HepG2 (cell line): ENCODE data around the gene PRRT1B. TPM values are rescaled to one million over a fixed set of nuclear protein-coding genes. Genes with fewer than 3 reads are reported as not detected.

Experiments
- ATF1 ChIP-seq: IDR thresholded peaks from 2 replicates; pipeline ENCODE4 v1.6.1; 2016; ENCODE audit warnings: mild to moderate bottlenecking, control low read depth
- CENPT ChIP-seq: sonication (generic); formaldehyde crosslinking; IDR thresholded peaks from 2 replicates; pipeline ENCODE4 v1.8.0; 2022; ENCODE audit warnings: low read depth, mild to moderate bottlenecking, moderate library complexity, missing genetic modification reagents
- DMAP1 ChIP-seq: IDR thresholded peaks from 2 replicates; pipeline ENCODE4 v1.6.1; 2016
- DR1 ChIP-seq: sonication (generic); formaldehyde crosslinking; IDR thresholded peaks from 2 replicates; pipeline ENCODE4 v1.8.0; 2021; ENCODE audit warnings: mild to moderate bottlenecking, missing genetic modification reagents, inconsistent platforms
- FIP1L1 ChIP-seq: fragments of 200-400 bp; formaldehyde crosslinking; IDR thresholded peaks from 2 replicates; pipeline ENCODE4 v1.6.1; 2018; ENCODE audit warnings: low read depth, mild to moderate bottlenecking, low read length, moderate library complexity, borderline replicate concordance; ENCODE audit not compliant: insufficient read depth
- KLF6 ChIP-seq: IDR thresholded peaks from 2 replicates; pipeline ENCODE4 v1.8.0; 2016; ENCODE audit warnings: missing biosample characterization, missing genetic modification reagents
- KMT2B ChIP-seq: IDR thresholded peaks from 2 replicates; pipeline ENCODE4 v1.6.1; 2016; ENCODE audit warnings: missing genetic modification reagents, missing compliant biosample characterization
- NFAT5 ChIP-seq: sonication (generic); formaldehyde crosslinking; IDR thresholded peaks from 2 replicates; pipeline ENCODE4 v1.4.0; 2020; ENCODE audit warnings: missing genetic modification reagents
- NFATC3 ChIP-seq: sonication (generic); formaldehyde crosslinking; IDR thresholded peaks from 2 replicates; pipeline ENCODE4 v1.5.1; 2020; ENCODE audit warnings: mild to moderate bottlenecking, missing genetic modification reagents
- NFKB2 ChIP-seq: sonication (generic); formaldehyde crosslinking; IDR thresholded peaks from 2 replicates; pipeline ENCODE4 v1.4.0; 2020; ENCODE audit warnings: missing genetic modification reagents, borderline replicate concordance
- PAX8 ChIP-seq: sonication (generic); formaldehyde crosslinking; IDR thresholded peaks from 2 replicates; pipeline ENCODE4 v1.8.0; 2022; ENCODE audit warnings: mild to moderate bottlenecking, missing genetic modification reagents, borderline replicate concordance
- ZBTB34 ChIP-seq: sonication (generic); formaldehyde crosslinking; IDR thresholded peaks from 2 replicates; pipeline ENCODE4 v1.8.0; 2022; ENCODE audit warnings: mild to moderate bottlenecking, missing genetic modification reagents
- ZKSCAN8 ChIP-seq: IDR thresholded peaks from 2 replicates; pipeline ENCODE4 v1.6.1; 2016; ENCODE audit warnings: borderline replicate concordance, missing genetic modification reagents, missing compliant biosample characterization
- ZNF136 ChIP-seq: sonication (generic); formaldehyde crosslinking; IDR thresholded peaks from 2 replicates; pipeline ENCODE4 v1.8.1; 2022; ENCODE audit warnings: low read depth, mild to moderate bottlenecking, moderate library complexity, missing genetic modification reagents
- ZNF773 ChIP-seq: sonication (generic); formaldehyde crosslinking; IDR thresholded peaks from 2 replicates; pipeline ENCODE4 v1.4.0; 2020; ENCODE audit warnings: missing genetic modification reagents, borderline replicate concordance
- ZSCAN29 ChIP-seq: sonication (generic); formaldehyde crosslinking; conservative IDR thresholded peaks from 2 replicates; pipeline ENCODE4 v1.4.0; 2020; ENCODE audit warnings: mild to moderate bottlenecking, missing genetic modification reagents
- polyA plus RNA-seq, 8 experiments: library from polyadenylated mRNA; depleted of rRNA in 3 of 8; stranded (reverse) in 7 of 8; unstranded in 1 of 8; fragments of >200 nt; fragmentation: Illumina TruSeq in 4 of 8; extraction: Trizol in 4 of 8; gene quantifications; 2 replicates each; pipeline versions ENCODE4 v1.2.1 to v1.2.3, GENCODE V29; 2011 to 2016; ENCODE audit warnings: low read depth in 4 of 8, missing spikeins in 1 of 8, mixed read lengths in 1 of 8; ENCODE audit not compliant: insufficient read depth in 1 of 8
- total RNA-seq, 5 experiments: library from RNA; depleted of rRNA; stranded (reverse); fragments of >200 nt; fragmentation: Illumina TruSeq; extraction: Trizol; gene quantifications; 2 replicates each; pipeline ENCODE4 v1.2.3, GENCODE V29; 2016; ENCODE audit warnings: low read depth in 1 of 5
- TF ChIP-seq, protein P1 (sequence below): sonication (generic); formaldehyde crosslinking; IDR thresholded peaks from 2 replicates; pipeline ENCODE4 v1.5.1; 2020; ENCODE audit warnings: mild to moderate bottlenecking, missing genetic modification reagents, borderline replicate concordance
- TF ChIP-seq, protein P2 (sequence below): sonication (generic); formaldehyde crosslinking; IDR thresholded peaks from 2 replicates; pipeline ENCODE4 v1.8.0; 2022; ENCODE audit warnings: missing genetic modification reagents, mild to moderate bottlenecking, inconsistent platforms, borderline replicate concordance
- TF ChIP-seq, protein P3 (sequence below): sonication (generic); formaldehyde crosslinking; IDR thresholded peaks from 2 replicates; pipeline ENCODE4 v1.8.1; 2023; ENCODE audit warnings: mild to moderate bottlenecking, missing genetic modification reagents, borderline replicate concordance

PRRT1B gene
- total and polyA plus RNA-seq, 2 of the 13 experiments (the other 11 are each of a cell fraction or from before 2014, with no cell fraction given): not detected

DNA sequence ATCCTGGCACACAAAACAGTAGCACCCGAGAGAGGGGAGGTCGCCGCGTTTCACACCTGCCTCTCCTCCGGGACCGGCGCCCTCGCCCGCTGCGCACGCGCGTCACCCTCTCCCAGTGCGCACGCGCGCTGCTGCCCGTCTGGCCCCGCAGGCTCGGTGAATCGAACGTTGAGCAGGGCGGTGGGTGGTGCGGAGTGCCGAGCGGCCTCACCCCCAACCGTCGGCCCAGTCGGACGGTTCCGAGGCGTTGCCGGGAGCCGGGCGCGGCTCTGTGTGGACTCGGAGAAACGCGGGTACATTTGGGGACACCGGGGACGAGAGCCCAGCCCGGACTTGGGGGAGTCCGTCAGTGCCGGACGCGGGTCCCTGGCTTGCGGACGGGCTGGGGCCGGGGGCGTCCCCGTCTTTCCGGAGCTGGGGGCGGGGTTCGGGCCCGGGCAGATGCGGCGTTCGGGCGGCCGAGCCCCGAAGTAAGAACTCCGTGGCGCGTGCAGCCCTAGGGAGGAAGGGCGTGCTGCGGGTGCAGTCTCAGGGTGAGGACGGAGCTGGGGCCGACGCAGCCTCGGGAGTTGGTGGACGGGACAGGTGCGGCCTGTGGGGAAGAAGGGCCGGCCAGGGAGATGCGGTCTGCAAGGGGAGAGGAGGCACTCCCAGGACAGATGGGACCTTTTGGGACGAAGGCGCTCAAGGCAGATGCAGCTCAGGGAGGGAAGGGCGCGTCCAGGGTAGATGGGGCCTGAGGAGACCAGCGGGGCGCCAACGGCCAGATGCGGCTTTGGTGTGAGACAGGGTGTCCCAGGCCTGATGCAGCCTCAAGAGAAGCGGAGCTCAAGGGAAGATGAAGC lies 42.3 kb upstream of the PRRT1B start, which contains the start of gene POMT1 (continued):
- peak; percentile 46 for TF ChIP-seq NFAT5 (CRISPR knock-in tag)
- no peak for TF ChIP-seq ZSCAN29 (CRISPR knock-in tag)
- no peak for TF ChIP-seq ZBTB34 (CRISPR knock-in tag)
- TF ChIP-seq DMAP1 (CRISPR knock-in tag): peak; percentile 61; the same call in 1 of the 2 replicates
- TF ChIP-seq ZNF136 (CRISPR knock-in tag): no peak
- TF ChIP-seq, protein P1, sequence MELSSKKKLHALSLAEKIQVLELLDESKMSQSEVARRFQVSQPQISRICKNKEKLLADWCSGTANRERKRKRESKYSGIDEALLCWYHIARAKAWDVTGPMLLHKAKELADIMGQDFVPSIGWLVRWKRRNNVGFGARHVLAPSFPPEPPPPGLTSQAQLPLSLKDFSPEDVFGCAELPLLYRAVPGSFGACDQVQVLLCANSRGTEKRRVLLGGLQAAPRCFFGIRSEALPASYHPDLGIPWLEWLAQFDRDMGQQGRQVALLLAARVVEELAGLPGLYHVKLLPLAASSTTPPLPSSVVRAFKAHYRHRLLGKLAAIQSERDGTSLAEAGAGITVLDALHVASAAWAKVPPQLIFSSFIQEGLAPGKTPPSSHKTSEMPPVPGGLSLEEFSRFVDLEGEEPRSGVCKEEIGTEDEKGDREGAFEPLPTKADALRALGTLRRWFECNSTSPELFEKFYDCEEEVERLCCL: peak; percentile 18; the same call in 1 of the 2 replicates
- no peak for TF ChIP-seq DR1 (CRISPR knock-in tag)
- no peak for TF ChIP-seq ZNF773 (CRISPR knock-in tag)
- peak; percentile 90 for TF ChIP-seq KMT2B
- TF ChIP-seq ATF1 (CRISPR knock-in tag): no peak
- peak; percentile 29; the same call in 1 of the 2 replicates for TF ChIP-seq PAX8 (CRISPR knock-in tag)
- TF ChIP-seq, protein P2, sequence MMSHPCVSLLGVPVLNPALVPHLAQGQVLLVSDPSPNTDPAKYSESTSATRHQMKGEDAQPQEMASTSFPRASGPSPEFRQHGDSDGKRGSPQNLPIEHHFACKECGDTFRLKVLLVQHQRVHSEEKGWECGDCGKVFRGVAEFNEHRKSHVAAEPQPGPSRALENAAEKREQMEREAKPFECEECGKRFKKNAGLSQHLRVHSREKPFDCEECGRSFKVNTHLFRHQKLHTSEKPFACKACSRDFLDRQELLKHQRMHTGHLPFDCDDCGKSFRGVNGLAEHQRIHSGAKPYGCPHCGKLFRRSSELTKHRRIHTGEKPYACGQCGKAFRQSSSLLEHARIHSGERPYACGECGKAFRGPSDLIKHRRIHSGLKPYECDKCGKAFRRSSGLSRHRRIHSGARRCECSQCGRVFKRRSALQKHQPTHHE (CRISPR knock-in tag): peak; percentile 57
- TF ChIP-seq KLF6 (CRISPR knock-in tag): no peak
- peak; percentile 62; the same call in 1 of the 2 replicates for TF ChIP-seq NFKB2
- TF ChIP-seq, protein P3, sequence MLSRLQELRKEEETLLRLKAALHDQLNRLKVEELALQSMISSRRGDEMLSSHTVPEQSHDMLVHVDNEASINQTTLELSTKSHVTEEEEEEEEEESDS: no peak
- peak; percentile 74; the same call in 1 of the 2 replicates for TF ChIP-seq CENPT
- TF ChIP-seq ZKSCAN8 (CRISPR knock-in tag): no peak
- no peak for TF ChIP-seq FIP1L1
- TF ChIP-seq NFATC3 (CRISPR knock-in tag): peak; percentile 56; the same call in 1 of the 2 replicates
